CD4-positive, alpha-beta T cell treated with Interleukin-12 subunit alpha and Interleukin-12 subunit beta, for 1 hour (primary cell): ENCODE measurements around the gene NFKBIZ.

Experiments
- DNase-seq: peaks from one replicate; pipeline ENCODE4 v3.0.0-alpha.2; 2020

The NFKBIZ gene, protein sequence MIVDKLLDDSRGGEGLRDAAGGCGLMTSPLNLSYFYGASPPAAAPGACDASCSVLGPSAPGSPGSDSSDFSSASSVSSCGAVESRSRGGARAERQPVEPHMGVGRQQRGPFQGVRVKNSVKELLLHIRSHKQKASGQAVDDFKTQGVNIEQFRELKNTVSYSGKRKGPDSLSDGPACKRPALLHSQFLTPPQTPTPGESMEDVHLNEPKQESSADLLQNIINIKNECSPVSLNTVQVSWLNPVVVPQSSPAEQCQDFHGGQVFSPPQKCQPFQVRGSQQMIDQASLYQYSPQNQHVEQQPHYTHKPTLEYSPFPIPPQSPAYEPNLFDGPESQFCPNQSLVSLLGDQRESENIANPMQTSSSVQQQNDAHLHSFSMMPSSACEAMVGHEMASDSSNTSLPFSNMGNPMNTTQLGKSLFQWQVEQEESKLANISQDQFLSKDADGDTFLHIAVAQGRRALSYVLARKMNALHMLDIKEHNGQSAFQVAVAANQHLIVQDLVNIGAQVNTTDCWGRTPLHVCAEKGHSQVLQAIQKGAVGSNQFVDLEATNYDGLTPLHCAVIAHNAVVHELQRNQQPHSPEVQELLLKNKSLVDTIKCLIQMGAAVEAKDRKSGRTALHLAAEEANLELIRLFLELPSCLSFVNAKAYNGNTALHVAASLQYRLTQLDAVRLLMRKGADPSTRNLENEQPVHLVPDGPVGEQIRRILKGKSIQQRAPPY

DNA sequence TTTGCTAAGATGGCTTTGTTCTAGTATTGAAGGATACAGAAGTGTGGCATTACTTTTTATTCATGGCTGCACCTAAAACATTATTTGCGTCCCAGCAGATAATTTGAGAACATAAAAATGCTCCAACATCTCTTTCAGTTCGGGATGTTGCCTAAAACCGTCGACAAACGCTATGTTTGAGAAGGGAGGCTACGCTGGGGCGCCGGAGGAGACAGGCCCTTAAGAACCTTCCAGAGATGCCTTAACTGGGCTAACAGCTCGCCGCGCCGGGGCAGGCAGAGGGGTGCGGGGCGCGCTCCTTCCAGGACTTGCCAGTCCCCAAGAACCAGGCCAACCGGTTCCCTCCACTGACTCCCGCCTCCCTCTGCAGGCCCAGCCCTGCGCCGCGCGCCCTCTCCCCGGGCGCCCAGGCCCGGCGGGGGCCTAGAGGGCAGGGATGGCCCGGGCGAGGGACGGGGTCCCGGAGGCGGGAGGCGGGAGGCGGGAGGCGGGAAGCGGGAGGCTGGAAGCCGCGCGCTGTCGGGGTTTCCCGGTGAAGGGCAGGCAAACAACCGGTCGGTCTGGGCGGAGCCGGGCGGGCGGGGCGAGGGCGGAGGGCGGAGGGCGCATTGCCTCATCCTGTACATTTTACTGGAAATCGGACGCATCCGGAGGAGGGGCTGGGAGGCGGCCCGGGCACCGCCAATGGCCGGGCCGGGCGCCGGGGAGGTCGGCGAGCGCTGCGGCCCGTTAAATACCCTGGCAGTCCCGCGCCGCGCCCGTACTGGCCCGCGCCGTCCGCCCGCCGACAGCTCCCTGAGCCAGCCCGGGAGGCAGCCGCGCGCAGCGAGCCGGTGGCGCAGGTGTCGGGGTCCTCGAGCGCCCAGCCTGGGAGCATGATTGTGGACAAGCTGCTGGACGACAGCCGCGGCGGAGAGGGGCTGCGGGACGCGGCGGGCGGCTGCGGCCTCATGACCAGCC is at the start of gene NFKBIZ:
Gene NFKBIZ, plus strand, starts transcription at position 761 of the 960 bp plus-strand sequence. Its CDS starts 115 bp downstream, at position 876.
- peak; percentile 96 for DNase-seq

DNA sequence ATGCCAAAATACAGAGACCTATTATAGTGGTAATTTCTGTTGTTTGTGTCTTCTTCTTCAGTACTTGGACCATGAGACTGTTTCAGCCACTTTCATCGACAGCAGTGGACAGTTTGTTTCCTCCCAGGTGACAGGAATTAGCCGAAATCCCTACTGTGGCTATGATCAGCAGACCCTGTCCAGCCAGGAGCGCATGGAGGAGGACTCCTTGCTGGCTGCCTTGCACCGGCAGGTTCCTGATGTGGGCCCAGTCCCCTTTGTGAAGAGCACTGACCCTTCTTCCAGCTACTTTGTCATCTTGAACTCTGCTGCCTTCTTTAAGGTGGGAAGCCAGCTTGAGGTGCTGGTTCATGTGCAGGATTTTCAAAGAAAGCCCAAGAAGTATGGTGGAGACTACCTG is 48.1 kb upstream of the NFKBIZ start:
- DNase-seq: no peak

DNA sequence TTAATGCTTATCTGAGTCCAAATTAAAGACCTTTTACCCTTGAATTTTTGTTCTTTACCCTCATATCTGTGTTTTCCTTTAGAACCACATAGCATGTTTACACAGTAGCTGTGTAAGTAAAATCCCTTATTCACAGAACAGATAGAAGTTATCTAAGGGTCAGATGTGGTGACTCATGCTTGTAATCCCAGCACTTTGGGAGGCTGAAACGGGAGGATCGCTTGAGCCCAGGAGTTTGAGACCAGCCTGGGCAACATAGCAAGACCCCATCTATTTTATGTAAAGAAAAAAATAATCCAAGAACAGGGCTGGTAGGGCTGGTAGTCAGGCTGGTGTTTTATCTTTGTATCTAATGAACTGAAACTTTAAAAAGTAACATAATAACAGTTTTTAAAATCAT is 47.1 kb upstream of the NFKBIZ start:
- no peak for DNase-seq

DNA sequence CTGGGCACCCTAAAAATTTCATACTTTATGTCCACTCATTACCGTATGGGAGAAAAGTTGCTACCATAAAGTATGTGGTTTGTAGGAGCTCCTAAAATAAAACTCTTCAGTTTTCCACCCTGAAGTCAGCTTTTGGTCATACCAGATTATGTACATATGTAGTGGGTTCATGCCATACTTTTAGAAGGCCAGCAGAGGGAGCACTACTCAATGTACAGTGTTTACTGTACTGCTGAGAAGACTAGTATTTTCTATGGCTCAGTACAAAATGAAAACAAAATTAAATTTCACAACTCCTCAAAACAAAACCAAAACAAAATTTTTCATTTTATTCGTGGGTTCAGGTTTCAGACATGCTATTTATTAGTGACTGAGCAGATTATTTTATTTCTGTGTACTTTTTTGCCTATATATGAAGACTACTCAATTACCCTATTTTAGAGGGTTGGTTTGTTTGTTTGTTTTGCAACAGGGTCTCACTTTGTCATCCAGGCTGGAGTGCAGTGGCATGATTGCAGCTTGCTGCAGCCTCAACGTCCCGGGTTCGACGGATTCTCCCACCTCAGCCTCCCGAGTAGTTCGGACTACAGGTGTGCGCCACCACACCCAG is 46.0 kb upstream of the NFKBIZ start:
- peak; percentile 81 for DNase-seq

DNA sequence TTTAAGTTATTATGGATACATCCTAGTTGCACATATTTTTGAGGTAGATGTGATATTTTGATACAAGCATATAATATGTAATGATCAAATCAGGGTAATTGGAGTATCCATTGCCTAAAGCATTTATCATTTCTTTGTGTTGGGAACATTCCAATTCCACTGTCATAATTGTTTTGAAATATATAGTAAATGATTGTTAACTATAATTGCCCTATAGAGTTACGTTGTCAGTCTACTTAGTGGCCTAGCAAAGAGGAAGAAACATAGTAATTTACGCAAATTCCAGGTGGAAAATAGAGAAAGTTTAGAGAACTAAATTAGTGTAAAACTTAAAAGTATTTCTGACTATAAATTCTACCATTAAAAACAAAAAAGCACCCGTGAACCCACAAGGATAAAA is 45.4 kb upstream of the NFKBIZ start:
- DNase-seq: no peak

DNA sequence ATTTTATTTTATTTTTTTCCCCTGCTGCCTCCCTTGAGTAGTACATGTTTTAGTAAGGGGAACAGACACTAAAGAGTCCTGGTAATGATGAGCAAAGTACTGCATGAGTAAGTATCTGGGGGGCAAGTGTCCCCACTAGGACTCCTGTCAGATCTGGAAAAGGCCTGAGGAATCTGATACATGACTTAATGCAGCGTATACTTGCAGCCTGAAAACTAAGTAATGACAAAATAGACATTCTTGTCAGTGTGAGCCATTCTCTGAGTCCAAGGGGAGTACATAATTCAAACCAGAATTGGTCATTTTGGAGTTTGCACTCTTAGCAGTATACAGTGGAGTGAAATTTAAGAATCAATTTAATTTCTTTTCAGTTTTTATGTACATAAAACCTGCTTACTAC is 42.8 kb upstream of the NFKBIZ start:
- no peak for DNase-seq

DNA sequence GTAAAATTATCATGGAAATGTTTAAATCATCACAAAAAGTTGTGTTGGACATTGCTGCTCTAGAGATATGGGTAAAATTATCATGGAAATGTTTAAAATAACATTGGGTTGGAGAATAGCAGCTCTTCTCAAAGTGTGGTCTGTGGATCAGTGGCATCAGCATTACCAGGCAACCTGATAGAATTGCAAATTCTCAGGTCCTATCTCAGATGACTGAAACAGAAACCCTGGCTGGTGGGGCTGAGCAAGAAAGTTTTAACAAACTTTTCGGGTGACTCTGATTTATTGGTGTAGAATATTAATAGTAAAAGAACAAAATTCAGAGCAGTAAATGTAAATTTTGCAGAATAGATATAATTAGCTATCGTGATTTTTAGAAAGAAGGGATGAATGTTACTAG is 41.4 kb upstream of the NFKBIZ start:
- no peak for DNase-seq

DNA sequence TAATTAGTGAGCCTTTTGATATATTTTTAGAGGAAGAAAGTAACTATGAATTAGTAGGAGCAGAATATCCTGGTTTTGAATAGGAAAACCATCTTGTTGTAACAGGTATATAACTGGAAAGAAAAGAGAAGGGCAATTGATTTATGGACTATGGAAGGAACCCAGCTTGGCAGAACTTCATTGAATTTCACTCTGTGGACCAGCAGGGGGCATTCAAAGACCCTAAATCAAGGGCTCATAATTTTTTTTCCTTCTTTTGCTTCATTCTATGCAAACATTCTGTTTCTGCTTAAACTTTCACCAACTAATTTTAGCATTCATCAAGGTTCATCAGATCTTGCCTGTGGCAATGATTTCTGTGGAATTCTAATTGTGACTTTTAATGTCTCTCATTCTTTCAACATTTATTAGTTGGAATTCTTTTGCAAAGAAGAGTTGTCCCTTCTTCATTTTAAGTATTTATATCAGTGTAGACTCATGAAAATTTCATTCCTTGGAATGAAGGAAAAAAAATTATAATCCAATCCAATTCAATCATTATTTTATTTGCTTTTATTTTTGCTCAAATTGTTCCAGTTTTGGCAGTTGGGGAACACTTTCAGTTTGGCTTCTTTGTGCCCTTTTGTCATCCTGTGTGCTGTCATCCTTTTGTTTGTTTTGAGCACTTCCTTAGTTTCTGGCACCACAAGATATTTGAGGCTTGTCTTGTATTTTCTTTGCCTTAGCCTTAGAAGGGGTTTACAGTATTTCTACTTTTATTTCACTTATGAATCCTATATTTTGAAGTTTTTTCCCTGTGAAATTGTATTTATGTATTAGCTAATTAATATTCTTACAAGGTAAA is 39.9 kb upstream of the NFKBIZ start:
- DNase-seq: peak; percentile 68

DNA sequence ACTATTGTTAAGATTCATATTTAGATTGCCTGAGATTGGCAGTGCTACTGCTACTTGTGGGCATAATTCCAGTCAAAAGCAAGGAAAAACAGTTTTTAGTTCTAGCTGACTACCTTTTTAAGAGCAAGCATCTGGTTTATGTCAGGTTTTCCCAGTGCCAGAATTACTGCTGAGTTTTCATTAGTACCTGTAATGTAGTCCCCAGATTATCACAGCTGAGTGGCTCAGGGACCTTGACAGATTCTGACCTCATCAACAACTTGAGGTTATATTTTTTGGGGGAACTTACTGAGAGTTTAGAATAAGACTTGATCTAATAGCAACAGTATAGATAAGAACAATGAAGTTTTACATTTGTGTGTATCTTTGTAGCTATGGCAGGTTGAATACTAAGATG is 39.3 kb upstream of the NFKBIZ start:
- DNase-seq: peak; percentile 24

DNA sequence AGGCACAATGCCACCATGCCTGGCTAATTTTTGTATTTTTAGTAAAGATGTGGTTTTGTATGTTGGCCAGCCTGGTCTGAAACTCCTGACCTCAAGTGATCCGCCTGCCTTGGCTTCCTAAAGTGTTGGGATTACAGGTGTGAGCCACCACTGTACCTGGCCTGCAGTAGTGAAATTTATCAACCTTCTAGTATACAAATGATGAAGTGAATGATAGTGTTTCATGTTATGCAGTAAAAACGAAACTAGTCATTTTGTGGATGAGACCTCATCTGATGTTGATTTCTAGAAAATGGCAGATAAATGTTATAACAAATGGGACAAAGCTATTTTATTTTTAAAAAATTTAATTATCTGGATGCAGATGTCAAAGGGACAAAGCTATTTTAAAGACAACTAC is 37.4 kb upstream of the NFKBIZ start:
- DNase-seq: no peak

DNA sequence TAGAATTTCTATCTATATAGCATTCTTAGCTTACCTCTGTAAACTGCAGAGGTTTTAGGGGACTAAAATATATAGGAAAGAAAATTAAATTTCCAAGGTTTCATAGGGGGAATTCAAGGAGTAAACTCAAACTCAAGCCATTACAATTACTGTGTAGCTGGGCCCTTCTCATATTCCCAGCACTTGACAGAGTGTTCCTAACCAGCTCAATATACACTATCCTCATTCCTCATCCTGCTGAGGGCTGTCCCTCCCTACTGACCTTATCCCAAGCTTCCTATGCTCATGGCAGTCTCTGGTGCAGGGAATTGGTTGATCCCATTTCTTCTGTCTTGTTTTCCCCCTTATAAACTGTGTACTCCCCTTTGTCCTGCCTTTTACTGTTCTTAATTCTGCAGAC is 36.4 kb upstream of the NFKBIZ start:
- DNase-seq: no peak

DNA sequence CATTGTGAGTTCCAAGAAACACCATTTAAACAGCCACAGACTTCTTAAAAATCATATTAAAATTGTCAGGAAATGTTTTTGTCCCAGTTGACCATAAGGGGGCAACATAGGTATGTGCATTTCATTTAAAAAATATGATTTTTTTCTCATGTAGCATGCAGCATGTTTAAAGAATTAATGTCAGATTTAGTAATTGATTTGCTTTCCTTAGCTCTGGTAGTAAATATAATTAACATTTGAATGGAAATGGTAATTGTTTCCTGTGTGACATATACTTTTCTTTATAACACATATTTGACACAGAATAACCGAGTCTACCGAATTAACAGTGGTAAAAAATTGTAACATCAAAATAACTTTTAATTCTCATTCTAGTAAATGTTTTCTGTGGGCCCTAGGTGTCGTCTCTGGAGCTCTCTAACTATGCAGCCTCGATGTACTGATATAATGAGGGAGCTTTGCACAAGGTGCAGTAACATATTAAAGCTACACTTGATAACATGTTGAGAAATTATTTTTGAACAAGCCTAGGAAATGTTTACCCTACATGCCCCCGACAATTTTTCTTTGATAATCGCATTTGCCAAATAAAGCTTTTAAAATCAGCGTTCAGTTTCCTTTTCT is 35.4 kb upstream of the NFKBIZ start:
- peak; percentile 57 for DNase-seq

DNA sequence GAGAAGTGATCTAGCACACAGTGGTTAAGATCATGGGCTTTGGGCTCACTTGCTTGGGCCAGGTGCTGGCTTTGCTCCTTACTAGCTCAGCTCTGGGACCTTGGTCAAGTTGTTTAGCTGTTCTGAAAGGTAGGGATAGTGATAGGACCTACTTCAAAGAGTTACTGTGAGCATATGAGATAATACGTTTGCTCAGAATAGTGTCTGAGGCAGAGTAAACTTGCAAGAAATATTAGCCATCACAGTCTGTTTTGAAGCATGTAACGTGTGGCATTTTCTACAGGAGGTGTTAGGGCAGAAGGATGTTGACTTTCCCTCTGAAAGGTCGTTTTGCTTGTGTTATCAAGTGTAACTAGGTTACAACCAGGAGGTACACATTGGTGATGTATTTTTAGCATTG is 34.5 kb upstream of the NFKBIZ start:
- no peak for DNase-seq

DNA sequence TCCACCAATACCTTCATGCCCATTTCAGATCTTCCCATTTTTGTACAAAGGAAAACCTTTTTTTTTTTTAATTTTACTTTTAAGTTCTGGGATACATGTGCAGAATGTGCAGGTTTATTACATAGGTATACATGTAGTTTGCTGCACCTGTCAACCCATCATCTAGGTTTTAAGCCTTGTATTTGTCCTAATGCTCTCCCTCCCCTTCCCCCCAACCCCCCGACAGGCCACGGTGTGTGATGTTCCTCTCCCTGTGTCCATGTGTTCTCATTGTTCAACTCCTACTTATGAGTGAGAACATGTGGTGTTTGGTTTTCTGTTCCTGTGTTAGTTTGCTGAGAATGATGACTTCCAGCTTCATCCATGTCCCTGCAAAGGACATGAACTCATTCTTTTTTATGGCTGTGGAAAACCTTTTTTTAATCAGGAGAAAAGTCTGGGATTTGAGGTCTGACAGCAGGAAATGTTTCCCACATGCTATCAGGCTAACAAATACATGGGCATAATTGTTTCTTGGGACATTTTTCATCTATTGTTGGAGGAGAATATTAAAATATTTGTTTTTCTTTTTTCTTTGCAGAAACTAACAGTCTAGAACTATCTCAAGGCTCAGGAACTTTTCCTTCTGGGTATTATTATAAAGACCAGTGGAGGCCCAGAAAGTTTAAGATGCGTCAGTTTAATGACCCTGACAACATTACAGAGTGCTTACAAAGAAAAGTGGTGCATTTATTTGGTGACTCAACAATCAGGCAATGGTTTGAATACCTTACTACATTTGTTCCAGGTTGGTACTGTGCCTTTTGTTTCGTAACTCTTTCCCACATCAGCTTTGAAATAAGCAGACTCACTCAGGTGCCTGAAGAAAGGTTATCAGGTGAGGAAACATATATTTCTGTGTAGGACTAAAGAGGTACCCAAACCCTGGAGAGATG is 32.8 kb upstream of the NFKBIZ start:
- DNase-seq: no peak

DNA sequence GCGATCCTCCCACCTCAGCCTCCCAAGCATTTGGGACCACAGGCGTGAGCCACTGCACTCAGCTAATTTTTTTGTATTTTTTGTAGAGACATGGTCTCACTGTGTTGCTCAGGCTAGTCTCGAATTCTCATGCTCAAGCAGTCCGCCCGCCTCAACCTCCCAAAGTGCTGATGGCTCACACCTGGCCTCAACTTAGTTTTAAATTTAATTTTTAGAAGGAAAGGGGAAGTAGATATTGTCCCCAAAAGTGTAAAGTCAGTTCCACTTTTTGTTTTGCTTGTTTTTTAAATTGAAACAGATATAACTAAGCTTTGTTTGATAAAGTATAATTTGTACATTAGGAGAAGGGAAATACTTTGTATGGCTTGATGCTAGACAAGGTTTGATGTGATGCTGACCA is 31.3 kb upstream of the NFKBIZ start:
- DNase-seq: no peak

DNA sequence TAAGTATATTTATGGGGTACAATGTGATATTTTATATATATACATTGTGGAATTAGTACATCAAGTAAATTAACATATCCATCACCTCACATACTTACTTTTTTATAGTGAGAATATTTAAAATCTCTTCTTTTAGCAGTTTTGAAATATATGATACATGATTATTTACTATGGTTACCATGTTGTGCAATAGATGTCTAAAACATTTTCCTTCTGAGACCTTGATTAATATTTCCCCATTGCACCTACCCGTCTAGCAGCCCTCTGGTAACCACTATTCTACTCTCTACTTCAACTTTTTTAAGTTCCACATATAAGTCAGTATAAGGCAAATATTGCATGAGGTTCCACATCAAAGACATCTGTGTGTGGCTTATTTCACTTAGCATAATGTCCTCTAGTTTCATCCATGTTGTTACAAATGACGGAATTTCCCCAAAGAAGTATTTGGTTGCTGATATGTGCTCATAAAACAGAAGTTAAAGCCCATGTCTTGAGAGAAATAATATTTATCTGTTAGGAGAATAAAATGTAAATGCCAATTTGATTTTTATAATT is 29.6 kb upstream of the NFKBIZ start:
- DNase-seq: no peak

DNA sequence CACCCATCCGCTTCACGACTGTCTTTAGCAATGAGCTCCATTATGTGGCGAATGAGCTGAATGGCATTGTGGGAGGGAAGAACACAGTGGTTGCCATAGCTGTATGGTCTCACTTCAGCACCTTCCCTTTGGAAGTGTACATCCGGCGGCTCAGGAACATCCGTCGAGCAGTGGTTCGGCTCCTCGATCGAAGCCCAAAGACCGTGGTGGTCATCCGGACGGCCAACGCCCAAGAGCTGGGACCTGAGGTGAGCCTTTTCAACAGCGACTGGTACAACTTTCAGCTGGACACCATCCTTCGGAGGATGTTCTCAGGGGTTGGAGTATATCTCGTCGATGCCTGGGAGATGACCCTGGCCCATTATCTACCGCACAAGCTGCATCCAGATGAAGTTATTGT is 27.8 kb upstream of the NFKBIZ start:
- DNase-seq: no peak

DNA sequence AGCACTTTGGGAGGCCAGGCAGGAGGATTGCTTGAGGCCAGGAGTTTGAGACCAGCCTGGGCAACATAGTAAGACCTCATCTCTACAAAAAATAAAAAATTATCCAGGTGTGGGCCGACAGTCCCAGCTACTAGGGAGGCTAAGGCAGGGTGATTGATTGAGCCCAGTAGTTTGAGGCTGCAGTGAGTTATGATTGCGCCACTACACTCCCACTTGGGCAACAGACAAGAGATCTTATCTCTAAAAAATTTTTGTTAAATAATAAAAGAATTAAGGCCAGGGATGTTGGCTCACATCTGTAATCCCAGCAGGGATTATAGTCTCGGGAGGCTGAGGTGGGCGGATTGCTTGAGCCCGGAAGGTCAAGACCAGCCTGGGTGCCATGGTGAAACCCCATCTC is 25.8 kb upstream of the NFKBIZ start:
- no peak for DNase-seq

DNA sequence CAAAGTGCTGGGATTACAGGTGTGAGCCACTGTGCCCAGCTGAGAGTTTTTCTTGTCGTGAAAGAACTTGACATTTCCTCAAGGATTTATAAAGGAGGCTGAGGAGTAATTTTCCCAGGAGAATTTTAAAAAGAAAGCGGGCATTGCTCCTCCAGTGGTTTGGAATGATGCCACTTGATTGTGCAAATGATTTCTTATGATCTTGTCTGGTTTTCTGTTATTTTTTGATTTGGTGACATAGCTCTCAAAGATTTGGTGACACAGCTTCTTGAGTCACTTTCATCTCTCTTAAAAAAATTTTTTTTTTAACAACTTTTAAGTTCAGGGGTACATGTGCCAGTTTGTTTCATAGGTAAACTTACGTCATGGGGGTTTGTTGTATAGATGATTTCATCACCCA is 24.6 kb upstream of the NFKBIZ start:
- DNase-seq: no peak

DNA sequence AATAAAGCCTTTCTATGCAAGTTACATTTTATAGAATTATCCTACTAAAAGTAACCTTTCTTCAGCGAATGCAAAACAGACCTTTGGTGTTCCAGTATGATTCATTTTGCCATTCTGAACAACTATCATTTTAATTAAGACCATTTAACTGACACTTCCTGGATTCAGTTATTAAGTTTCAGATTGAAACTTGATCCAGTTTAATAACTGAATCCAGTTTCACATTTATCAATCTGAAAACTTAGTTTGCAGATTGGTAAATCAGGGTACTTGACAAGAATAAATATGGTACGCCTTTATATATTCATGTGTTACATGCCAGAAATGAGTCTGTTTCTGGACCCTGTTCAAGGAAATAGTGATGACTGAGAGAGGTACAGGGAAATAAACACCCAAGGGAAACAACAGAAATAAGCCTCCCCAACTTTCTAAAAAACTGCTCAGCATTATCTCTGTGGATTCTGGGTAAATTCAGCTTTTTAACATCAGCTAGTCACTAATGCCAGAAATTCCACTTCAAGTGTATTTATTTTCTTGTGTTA is 23.3 kb upstream of the NFKBIZ start:
- DNase-seq: no peak
